ENCODE results near the gene ADAM33. TPM values are rescaled to one million over a fixed set of nuclear protein-coding genes. Genes with fewer than 3 reads are reported as not detected.

Gene ADAM33
- total and polyA plus RNA-seq, 2 of the 13 experiments (the other 11 are each of a cell fraction or from before 2014, with no cell fraction given) = not detected

- no peak for TF ChIP-seq MTERF4 (CRISPR knock-in tag; IDR thresholded peaks at IDR 0.05)
- peak; percentile 91; the same call in 1 of the 2 replicates for TF ChIP-seq ZNF567 (CRISPR knock-in tag; IDR thresholded peaks at IDR 0.05; ENCODE audit: borderline replicate concordance)
- TF ChIP-seq ZNF34 (CRISPR knock-in tag; IDR thresholded peaks at IDR 0.05; ENCODE audit: borderline replicate concordance) = peak; percentile 79; the same call in 1 of the 2 replicates
- TF ChIP-seq ZBTB25 (CRISPR knock-in tag; IDR thresholded peaks at IDR 0.05) = no peak
- peak; percentile 54; the same call in 1 of the 2 replicates for TF ChIP-seq TAF1 (CRISPR knock-in tag; IDR thresholded peaks at IDR 0.05)
- TF ChIP-seq ZFP37 (CRISPR knock-in tag; IDR thresholded peaks at IDR 0.05; ENCODE audit: borderline replicate concordance) = 0 out of 2 replicates have a peak, but pooled peaks have one; percentile 48
- TF ChIP-seq ZGPAT (CRISPR knock-in tag; IDR thresholded peaks at IDR 0.05) = peak; percentile 51; the same call in 1 of the 2 replicates
- peak; percentile 62; the same call in 1 of the 2 replicates for TF ChIP-seq MIXL1 (CRISPR knock-in tag; IDR thresholded peaks at IDR 0.05)
- TF ChIP-seq ZBTB3 (CRISPR knock-in tag; IDR thresholded peaks at IDR 0.05; ENCODE audit: borderline replicate concordance, low read depth) = peak; percentile 87; the same call in 1 of the 2 replicates
- TF ChIP-seq FOXA3 (CRISPR knock-in tag; IDR thresholded peaks at IDR 0.05) = peak; percentile 63
- peak; percentile 33; the same call in 1 of the 2 replicates for TF ChIP-seq KMT2B (CRISPR knock-in tag; IDR thresholded peaks at IDR 0.05)
- TF ChIP-seq CSRNP1 (CRISPR knock-in tag; IDR thresholded peaks at IDR 0.05) = peak; percentile 90; the same call in 1 of the 2 replicates
- peak; percentile 30; the same call in 1 of the 2 replicates for TF ChIP-seq SNAPC5 (CRISPR knock-in tag; IDR thresholded peaks at IDR 0.05; ENCODE audit: borderline replicate concordance)
- TF ChIP-seq PHF21A (CRISPR knock-in tag; IDR thresholded peaks at IDR 0.05) = peak; percentile 56; the same call in 1 of the 2 replicates
- TF ChIP-seq HNF4G (IDR thresholded peaks at IDR 0.05; ENCODE audit: borderline replicate concordance, low read depth, low read length) = peak; percentile 62; the same call in 1 of the 2 replicates
- peak; percentile 53; the same call in 1 of the 2 replicates for TF ChIP-seq HNF4G (CRISPR knock-in tag; IDR thresholded peaks at IDR 0.05; ENCODE audit: borderline replicate concordance, low read depth)
- no peak; the same call in 1 of the 2 replicates for TF ChIP-seq IRX3 (CRISPR knock-in tag; IDR thresholded peaks at IDR 0.05; ENCODE audit: borderline replicate concordance, low read depth)
- peak; percentile 66 for TF ChIP-seq RNF2 (conservative IDR thresholded peaks at IDR 0.05; ENCODE audit: low read depth)
- peak; percentile 85; the same call in 1 of the 2 replicates for TF ChIP-seq NFKB2 (CRISPR knock-in tag; IDR thresholded peaks at IDR 0.05; ENCODE audit: borderline replicate concordance)
- no peak for TF ChIP-seq NFE2L1 (CRISPR knock-in tag; IDR thresholded peaks at IDR 0.05; ENCODE audit: borderline replicate concordance)
- TF ChIP-seq FOXA1 (IDR thresholded peaks at IDR 0.05) = no peak
- peak; percentile 67 for TF ChIP-seq FOXA1 (CRISPR knock-in tag; IDR thresholded peaks at IDR 0.05)
Measured at GRCh38 chr20:3658716-3659491, 22.9 kb downstream of the ADAM33 start (continued).
